DND-41 (cell line): Measurements from ENCODE around the gene ACER2.

Experiments
- EZH2 ChIP-seq: IDR thresholded peaks from 3 replicates; pipeline ENCODE4 v1.6.1; 2012; ENCODE audit warnings: borderline replicate concordance, low read depth, mild to moderate bottlenecking, moderate library complexity, low read length, inconsistent platforms; ENCODE audit not compliant: severe bottlenecking
- TF ChIP-seq, protein P1 (sequence below): IDR thresholded peaks from 2 replicates; pipeline ENCODE4 v1.5.1; 2012; ENCODE audit warnings: borderline replicate concordance, low read length, moderate library complexity, mild to moderate bottlenecking; ENCODE audit not compliant: poor library complexity, severe bottlenecking; ENCODE audit errors: extremely low read depth

DNA sequence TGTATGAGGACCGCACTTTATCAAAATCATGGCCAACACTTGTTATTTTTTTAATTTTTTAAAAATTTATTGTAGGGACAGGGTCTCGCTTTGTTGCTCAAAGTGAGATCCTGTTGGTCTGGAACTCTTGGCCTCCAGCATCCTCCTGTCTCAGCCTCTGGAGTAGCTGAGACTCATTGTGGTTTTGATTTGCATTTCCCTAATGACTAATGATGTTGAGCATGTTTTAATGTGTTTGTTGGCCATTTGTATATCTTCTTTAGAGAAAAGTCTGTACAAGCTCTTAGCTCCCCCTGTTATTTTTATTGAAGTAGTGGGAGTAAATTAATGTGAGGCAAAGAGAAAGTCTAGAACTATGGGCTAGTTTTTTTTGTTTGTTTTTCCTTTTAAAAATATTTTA is 27.2 kb upstream of the ACER2 start:
- TF ChIP-seq, protein P1, sequence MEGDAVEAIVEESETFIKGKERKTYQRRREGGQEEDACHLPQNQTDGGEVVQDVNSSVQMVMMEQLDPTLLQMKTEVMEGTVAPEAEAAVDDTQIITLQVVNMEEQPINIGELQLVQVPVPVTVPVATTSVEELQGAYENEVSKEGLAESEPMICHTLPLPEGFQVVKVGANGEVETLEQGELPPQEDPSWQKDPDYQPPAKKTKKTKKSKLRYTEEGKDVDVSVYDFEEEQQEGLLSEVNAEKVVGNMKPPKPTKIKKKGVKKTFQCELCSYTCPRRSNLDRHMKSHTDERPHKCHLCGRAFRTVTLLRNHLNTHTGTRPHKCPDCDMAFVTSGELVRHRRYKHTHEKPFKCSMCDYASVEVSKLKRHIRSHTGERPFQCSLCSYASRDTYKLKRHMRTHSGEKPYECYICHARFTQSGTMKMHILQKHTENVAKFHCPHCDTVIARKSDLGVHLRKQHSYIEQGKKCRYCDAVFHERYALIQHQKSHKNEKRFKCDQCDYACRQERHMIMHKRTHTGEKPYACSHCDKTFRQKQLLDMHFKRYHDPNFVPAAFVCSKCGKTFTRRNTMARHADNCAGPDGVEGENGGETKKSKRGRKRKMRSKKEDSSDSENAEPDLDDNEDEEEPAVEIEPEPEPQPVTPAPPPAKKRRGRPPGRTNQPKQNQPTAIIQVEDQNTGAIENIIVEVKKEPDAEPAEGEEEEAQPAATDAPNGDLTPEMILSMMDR: no peak
- no peak for TF ChIP-seq EZH2
